Measurements from ENCODE around the gene API5.

API5 gene

DNA sequence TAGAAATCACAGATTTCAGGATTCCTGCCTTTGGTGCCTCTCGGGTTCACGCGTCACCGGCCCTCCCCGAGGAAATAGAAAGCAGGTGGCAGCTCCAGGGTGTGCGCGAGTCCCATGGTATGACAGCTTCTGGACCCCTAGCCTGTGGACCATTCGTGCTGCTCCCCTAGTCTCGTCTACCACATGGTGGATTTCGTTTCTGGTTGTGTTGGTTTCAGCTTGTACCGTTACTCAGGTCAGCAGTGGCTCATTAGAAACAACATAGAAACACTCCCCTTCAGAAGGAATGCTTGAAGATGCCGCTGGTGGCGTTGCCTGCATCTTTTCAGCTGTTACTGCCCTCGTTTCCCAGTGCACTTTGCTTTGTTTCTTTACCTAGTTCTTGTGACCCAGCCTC, 47.6 kb downstream of the API5 start:
- DNase-seq (ENCODE audit: low spot score), result no peak

DNA sequence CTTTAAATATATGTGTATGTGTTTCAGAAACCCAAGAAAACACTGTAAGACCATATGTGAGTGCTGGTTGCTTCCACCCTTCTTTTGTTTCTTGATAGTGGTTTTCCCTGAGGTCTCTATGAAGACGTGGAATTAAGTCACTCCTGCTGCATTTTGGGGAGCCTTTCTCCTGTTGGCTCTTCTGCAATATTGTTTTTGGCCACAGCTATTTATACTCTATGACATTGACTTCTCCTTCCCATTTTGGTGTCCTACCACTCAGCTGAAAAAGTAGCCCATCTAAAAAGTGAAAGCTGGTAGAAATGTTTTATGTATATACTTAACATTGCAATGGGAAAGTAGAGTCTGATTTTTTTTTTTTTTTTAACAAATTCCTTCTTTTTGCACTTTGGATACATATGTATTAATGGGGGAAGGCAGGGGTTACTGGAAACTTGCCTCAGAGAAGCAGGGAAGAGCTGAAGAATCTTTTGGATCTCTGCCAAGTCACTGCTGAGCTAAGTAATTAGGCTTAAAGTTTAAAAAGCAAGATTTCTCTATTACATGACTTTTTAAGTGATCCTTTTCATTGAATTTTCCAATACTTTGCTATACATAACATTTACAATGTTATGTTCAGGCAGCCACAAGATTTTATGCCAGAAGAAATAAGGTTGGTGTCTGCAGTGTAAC, 48.7 kb downstream of the API5 start:
- DNase-seq (ENCODE audit: low spot score), result no peak

DNA sequence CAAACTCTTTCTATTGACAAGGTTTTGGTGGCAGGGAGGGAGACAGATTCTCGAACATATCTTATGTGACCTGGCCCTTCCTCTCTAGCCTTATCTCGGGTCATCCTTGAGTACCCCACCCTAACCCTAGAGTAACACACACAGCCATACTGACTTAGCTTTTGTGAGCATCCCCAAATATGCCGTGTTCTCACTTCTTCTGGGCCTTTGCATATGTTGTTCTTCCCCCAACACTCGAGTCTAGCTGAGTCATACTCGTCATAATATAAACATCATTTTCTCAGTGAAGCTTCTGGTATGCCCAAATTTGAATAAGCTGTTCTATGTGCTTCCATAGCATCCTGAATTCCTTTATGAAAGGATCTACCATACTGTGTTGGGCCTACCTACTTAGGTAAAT, 54.9 kb downstream of the API5 start:
- no peak for DNase-seq (ENCODE audit: low spot score)

DNA sequence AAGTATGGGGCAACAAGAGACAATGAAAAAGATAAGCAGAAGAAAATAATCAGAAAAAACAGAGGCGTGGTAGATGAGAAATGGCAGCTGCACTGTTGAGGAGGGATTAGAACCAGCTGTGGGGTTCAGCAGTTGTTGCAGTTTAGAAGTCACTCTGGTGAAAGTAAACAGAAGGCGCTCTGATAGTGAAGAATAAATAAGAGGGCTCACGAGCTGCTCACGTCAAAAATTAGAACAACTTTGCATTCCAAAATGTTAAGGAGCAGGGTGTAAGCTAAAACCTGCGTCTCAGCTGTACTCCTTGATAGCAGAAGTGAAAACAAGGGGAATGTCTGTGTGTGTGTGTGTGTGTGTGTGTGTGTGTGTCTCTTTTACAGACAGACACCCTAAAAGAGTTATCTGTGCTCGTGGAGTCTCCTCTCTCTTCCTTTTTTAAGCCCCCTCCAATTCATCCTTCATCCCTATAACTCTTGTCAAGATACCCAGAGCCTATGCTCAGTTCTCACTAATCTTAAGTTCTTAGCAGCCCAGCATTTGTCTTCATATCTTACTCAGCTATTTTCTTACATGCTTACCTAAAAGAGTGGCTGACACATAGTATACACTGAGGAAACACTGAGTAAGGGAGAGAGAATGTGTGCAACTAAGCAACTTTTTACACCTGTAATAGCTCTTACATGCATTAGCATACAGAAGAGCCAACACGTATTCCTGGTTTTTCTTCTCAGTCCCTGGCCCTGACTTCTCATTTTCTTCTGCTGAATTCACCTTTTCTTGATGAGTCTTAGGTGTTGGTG, 55.8 kb downstream of the API5 start:
- no peak for DNase-seq (ENCODE audit: low spot score)

DNA sequence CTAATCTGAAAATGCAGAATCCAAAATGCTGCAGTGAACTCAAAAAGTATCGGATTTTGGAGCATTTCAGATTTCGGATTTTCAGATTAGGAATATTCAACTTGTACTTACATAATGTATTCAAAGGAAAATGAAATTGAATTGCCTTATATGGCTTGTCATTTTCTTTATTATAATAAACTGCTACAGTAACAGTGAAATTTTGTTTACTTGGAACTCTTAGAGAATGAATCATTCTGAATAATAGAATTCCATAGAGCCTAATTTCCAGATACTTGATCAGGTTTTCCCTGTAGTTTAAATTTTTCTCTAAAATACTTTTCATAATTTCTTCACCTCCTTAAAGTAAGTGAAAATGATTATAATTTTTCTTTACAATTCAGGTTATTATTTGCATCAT, 64.3 kb downstream of the API5 start:
- no peak for DNase-seq (ENCODE audit: low spot score)

GRCh38 chr11:43376594-43376993, 64.8 kb downstream of the API5 start:
- no peak for DNase-seq (ENCODE audit: low spot score)

DNA sequence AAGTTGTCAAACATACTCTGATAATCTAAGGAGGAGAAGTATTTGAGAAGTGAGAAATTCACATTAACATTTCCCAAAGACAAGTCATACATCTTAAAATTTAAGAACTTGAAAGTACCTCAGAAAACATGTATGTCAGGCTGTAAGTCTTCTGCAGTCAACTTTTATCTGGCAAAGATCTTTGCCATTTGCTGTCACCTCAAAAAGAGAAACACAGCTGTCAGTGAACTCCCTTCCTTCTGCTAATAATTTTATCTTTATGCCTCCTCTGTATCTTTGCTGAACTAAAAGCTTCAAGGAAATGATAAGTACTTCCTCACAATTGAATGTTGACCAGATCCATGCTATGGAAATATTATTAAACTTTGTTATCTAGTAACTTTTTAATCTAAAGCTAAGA, 65.6 kb downstream of the API5 start:
- DNase-seq (ENCODE audit: low spot score), result no peak

GRCh38 chr11:43378897-43379296, 67.1 kb downstream of the API5 start:
- DNase-seq (ENCODE audit: low spot score), result no peak

- DNase-seq (ENCODE audit: low spot score), result no peak
Measured at GRCh38 chr11:43381802-43382201, 70.0 kb downstream of the API5 start.

DNA sequence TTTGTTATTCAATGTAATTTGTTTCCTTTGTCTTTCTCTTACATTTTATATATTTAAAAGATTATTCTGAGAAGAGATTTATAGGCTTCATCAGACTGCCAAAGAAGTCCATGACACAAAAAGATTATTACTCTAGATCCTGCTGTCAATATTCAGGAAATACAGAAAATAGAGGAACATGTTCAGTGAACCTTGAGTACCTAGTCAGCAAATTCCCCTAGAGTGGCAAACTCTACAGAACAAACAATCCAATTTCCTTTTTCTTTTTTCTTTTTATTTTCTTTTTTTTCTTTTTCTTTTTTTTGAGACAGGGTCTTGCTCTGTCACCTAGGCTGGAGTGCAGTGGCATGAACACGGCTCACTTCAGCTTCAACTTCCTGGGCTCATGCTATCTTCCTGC, 70.8 kb downstream of the API5 start:
- no peak for DNase-seq (ENCODE audit: low spot score)

GRCh38 chr11:43384393-43384792, 72.6 kb downstream of the API5 start:
- DNase-seq (ENCODE audit: low spot score), result no peak

DNA sequence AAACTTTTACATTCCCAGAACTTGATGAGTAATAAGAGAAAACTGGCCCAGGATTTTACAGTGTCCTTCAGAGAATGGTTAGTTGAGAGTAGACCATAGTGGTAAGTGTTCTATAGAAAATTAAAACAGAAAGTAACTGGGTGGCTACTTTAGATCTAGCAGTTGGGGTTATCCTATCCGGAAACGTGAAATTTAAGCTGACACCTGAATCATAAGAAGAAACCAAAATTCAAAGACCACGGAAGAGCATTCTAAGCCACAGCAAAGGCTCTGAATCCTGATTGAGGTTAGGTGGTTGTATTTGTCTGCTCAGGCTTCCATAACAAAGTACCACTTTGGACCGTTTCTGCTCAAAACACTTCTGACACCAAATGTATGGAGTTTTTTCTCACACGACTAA, 80.9 kb downstream of the API5 start:
- DNase-seq (ENCODE audit: low spot score), result no peak

DNA sequence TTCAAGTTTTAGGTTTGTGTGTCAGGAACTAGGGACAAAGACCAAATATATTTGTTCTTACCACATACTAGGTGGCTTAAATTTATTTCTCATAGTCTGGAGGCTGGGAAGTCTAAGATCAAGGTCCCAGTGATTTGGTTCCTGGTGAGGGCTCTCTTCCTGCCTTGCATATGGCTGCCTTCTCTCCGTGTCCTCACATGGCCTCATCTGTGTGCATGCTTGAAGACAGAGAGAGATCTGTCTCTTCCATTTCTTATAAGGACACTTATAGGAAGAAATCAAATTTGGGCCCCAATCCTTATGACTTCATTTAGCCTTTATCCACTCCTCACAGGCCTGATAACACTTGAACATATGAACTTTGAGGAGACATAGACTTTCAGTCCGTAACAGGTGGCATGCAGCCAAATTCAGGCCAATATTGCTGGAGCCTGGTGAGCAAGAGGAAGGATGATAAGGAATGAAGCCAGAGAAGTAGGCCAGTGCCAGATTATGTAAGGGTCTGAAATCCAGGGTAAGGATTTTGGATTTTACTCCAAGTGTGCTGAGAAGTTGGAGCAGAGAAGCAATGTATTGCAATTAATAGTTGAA, 82.1 kb downstream of the API5 start:
- no peak for DNase-seq (ENCODE audit: low spot score)
